T-helper 9 cell (primary cell): Measurements from ENCODE around the gene PCED1B.

Experiments used
- DNase-seq: peaks from one replicate; pipeline ENCODE4 v3.0.0-alpha.2; 2020

PCED1B gene

DNA sequence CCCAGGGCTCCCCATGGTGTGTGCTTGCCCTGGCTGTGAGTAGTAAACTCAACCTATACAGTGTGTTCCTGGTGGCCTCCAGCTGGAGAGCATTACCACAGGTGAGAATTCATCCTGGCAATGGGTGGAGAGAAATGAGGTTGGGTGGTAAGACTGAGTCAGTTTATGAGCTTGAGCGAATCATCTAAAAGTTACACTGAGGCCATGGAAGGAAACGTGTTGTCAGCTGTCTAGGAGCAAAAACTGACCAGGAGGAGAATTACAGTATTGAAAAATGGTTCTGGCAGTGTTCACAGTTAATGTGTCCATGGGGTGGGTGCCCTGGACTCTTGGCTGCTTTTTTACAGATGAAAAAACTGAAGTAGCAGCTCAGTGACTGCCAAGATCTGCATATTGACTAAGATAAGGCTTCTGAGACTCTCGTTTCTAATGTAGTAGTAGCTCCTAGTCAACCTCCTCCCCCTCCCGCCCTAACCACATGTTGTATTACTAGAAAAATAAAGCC, 202.3 kb downstream of the PCED1B start:
- DNase-seq = no peak

DNA sequence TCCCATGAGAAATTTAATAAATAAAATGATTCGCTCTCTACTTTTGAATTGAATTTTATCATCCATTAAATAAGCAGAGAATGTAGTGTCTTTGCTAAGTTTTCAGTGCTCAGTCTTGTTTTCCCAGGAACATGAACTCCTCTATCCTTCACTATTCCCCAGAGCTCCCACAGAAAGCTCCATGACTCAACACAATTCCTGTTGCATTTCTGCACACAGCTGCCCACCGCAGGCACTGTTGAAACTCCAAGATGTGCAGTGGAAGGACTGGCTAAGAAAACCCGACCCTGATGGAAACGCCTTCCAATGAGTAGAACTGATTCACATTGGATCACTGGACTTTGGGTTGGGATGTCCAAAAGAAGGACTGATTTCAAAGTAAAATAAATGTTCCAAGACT, 202.8 kb downstream of the PCED1B start:
- DNase-seq = no peak
